Spleen (tissue), 11 donors: ENCODE results near the gene SURF2. TPM values are rescaled to one million over a fixed set of nuclear protein-coding genes. Genes with fewer than 3 reads are reported as not detected.

Experiments used
- DNase-seq: peaks from one replicate; pipeline ENCODE4 v3.0.0-alpha.2; 2020
- H3K27ac ChIP-seq, 8 donors: fragments of 200-600 bp; sonication (generic) in 7 of 8; 1 replicate in 4 of 8; 2 replicates in 4 of 8; pipeline versions ENCODE4 v1.5.0 to v1.8.0; 2016 to 2021; ENCODE audit warnings: inconsistent platforms in 4 of 8, mild to moderate bottlenecking in 4 of 8, moderate library complexity in 1 of 8
- H3K27me3 ChIP-seq, 7 donors: fragments of 200-600 bp; sonication (generic) in 6 of 7; replicated peaks in 1 of 7; 1 replicate in 4 of 7; 2 replicates in 3 of 7; pipeline versions ENCODE4 v1.5.0 to v1.8.0; 2016 to 2021; ENCODE audit warnings: inconsistent platforms in 3 of 7, mild to moderate bottlenecking in 1 of 7
- H3K36me3 ChIP-seq, 6 donors: fragments of 200-600 bp; sonication (generic) in 5 of 6; 1 replicate in 4 of 6; 2 replicates in 2 of 6; pipeline versions ENCODE4 v1.5.0 to v1.8.0; 2016 to 2021; ENCODE audit warnings: inconsistent platforms in 2 of 6
- H3K4me1 ChIP-seq, 6 donors: fragments of 200-600 bp; sonication (generic) in 5 of 6; 1 replicate in 3 of 6; 2 replicates in 3 of 6; pipeline versions ENCODE4 v1.5.0 to v1.8.0; 2016 to 2021; ENCODE audit warnings: inconsistent platforms in 3 of 6
- H3K4me3 ChIP-seq, 8 donors: fragments of 200-600 bp; sonication (generic) in 7 of 8; 1 replicate in 4 of 8; 2 replicates in 4 of 8; pipeline versions ENCODE4 v1.5.0 to v1.8.0; 2016 to 2021; ENCODE audit warnings: inconsistent platforms in 4 of 8, mild to moderate bottlenecking in 4 of 8, moderate library complexity in 2 of 8
- H3K9me3 ChIP-seq, 8 donors: fragments of 200-600 bp; sonication (generic) in 7 of 8; 1 replicate in 4 of 8; 2 replicates in 4 of 8; pipeline versions ENCODE4 v1.5.0 to v1.8.0; 2016 to 2021; ENCODE audit warnings: inconsistent platforms in 4 of 8
- POLR2A ChIP-seq, 3 donors: fragments of 450-650 bp; IDR thresholded peaks; one replicate each; pipeline ENCODE4 v1.5.1; 2017; ENCODE audit warnings: antibody characterized with exemption in 3 of 3, mild to moderate bottlenecking in 1 of 3
- POLR2AphosphoS5 ChIP-seq, 3 donors: sonication (generic); formaldehyde crosslinking; IDR thresholded peaks; one replicate each; pipeline ENCODE4 v1.5.1; 2017; ENCODE audit warnings: antibody characterized with exemption in 3 of 3
- WGBS, 5 donors: extraction: QIAGEN DNeasy Blood & Tissue Kit in 3 of 5; methylation state at CpG; one replicate each; pipeline versions ENCODE4 v1.1.5 to v1.1.7; 2013 to 2018; 5-methylcytosine and 5-hydroxymethylcytosine counted together
- intact Hi-C: fragments of 100-400 bp; cut with DNase I; formaldehyde crosslinking; loops from one replicate; pipeline ENCODE4 v1.15.0; 2023; ENCODE audit warnings: low total_unique reads
- polyA plus RNA-seq, 3 donors: library from polyadenylated mRNA; stranded (reverse); fragments of 200-250 nt; gene quantifications; one replicate each; pipeline ENCODE4 v1.2.1, GENCODE V29; 2013
- total RNA-seq, 7 donors: library from RNA; depleted of rRNA in 3 of 7; stranded (reverse); fragments of >200 nt in 3 of 7; fragmentation: NEBNext Ultra II Directional in 4 of 7; extraction: Animal tissue kit (Norgen Biotek cat#: 25700) in 4 of 7; gene quantifications; one replicate each; pipeline versions ENCODE4 v1.1.0 to v1.2.1, GENCODE V29; 2016 to 2021
- TF ChIP-seq, protein P1 (sequence below), 11 experiments: fragments of 200-600 bp in 7 of 11; fragments of 450-650 bp in 4 of 11; sonication (generic) in 4 of 11; IDR thresholded peaks in 8 of 11; conservative IDR thresholded peaks in 3 of 11; 1 replicate in 7 of 11; 2 replicates in 4 of 11; pipeline versions ENCODE4 v1.4.0 to v1.8.0; 2016 to 2021; ENCODE audit warnings: antibody characterized with exemption in 11 of 11, inconsistent platforms in 4 of 11, mild to moderate bottlenecking in 1 of 11
- donor health status: healthy with polysubstance abuse.
- donor health status: DM: no; HTN: no; CAD: no; lungs with moderate emphysema.
- donor health status: DM: no; HTN: no; CAD: no.
- donor health status: Bipolar disorder and iron deficiency.
- donor health status: healthy.
- donor health status: DM: no; HTN: no; CAD: no.
- donor health status: DM: yes; HTN: yes; CAD: no.

SURF2 gene
- total and polyA plus RNA-seq, 10 donors = 6.5 to 32.6 (median 13.9) TPM

DNA sequence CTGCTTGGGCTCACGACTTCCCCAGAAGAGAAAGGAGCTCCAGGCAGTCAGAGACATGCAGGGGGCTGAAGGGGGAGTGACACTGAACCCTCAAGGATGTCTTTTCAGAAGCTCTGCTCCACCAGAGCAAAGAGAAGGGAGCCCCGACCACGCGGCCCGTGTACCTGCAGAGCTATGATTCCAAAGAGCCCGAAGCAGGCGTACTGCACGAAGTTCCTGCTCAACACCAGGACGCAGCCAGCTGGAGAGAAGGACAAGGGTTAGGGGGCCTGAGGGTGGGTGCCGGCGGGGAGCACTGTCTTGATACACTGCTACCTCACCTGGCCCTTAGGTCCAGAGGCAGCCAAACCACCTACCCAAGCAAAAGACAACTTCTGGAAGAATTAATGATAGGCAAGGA is 10.1 kb downstream of the SURF2 start:
- intact Hi-C loops = no loop called here
- Histone ChIP-seq H3K27ac (no peak overlapping the region), H3K36me3 (peaks cover 0 to 99% (median 61%) of the 10 kb centered on the region in 6 donors), H3K27me3 (no peaks in the 10 kb centered on the region), H3K9me3 (no peaks in the 10 kb centered on the region), H3K4me1 (peaks cover 29 to 62% (median 48%) of the 10 kb centered on the region in 6 donors), H3K4me3 (no peak overlapping the region)
- DNase-seq = no peak
- 94 to 98% (median 97%) methylated on average over 11 of the region's 11 CpGs for WGBS, 5 donors
- TF ChIP-seq, protein P1, sequence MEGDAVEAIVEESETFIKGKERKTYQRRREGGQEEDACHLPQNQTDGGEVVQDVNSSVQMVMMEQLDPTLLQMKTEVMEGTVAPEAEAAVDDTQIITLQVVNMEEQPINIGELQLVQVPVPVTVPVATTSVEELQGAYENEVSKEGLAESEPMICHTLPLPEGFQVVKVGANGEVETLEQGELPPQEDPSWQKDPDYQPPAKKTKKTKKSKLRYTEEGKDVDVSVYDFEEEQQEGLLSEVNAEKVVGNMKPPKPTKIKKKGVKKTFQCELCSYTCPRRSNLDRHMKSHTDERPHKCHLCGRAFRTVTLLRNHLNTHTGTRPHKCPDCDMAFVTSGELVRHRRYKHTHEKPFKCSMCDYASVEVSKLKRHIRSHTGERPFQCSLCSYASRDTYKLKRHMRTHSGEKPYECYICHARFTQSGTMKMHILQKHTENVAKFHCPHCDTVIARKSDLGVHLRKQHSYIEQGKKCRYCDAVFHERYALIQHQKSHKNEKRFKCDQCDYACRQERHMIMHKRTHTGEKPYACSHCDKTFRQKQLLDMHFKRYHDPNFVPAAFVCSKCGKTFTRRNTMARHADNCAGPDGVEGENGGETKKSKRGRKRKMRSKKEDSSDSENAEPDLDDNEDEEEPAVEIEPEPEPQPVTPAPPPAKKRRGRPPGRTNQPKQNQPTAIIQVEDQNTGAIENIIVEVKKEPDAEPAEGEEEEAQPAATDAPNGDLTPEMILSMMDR (IDR thresholded peaks at IDR 0.05 in 8 of 11, conservative IDR thresholded peaks at IDR 0.05 in 3 of 11) = no peak
- no peak for TF ChIP-seq POLR2AphosphoS5 (IDR thresholded peaks at IDR 0.05)
- no peak for TF ChIP-seq POLR2A (IDR thresholded peaks at IDR 0.05)

DNA sequence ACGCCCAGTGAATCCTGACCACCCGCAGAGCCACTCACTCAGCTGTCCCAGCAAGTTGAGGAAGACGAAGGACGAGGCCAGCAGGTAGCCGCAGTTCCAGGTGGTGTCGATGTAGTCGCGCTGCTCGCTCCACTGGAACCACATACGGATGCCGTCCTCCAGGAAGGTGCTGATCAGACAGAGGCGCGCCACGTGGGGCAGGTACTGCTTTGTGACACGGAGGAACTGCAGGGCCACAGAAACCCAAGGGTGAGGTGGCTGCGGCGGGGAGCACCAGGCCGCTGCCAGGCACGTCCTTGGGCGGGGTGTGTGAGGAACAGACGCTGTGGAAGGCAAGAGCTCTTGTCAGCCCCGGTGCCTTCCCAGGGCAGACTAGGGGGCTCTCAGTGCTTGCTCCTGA is 10.9 kb downstream of the SURF2 start:
- TF ChIP-seq POLR2A (IDR thresholded peaks at IDR 0.05) (no peak), POLR2AphosphoS5 (IDR thresholded peaks at IDR 0.05) (no peak)
- TF ChIP-seq, protein P1 (IDR thresholded peaks at IDR 0.05 in 8 of 11, conservative IDR thresholded peaks at IDR 0.05 in 3 of 11) = no peak
- H3K27me3 ChIP-seq = no peaks in the 10 kb centered on the region
- DNase-seq = no peak
- peaks cover 37 to 69% (median 54%) of the 10 kb centered on the region in 6 donors for H3K4me1 ChIP-seq
- no peak overlapping the region for H3K27ac ChIP-seq
- H3K36me3 ChIP-seq = peaks cover 0 to 99% (median 54%) of the 10 kb centered on the region in 6 donors
- H3K9me3 ChIP-seq = no peaks in the 10 kb centered on the region
- WGBS, 5 donors = 89 to 95% (median 93%) methylated on average over 22 of the region's 22 CpGs
- H3K4me3 ChIP-seq = no peak overlapping the region
- intact Hi-C loops = no loop called here

DNA sequence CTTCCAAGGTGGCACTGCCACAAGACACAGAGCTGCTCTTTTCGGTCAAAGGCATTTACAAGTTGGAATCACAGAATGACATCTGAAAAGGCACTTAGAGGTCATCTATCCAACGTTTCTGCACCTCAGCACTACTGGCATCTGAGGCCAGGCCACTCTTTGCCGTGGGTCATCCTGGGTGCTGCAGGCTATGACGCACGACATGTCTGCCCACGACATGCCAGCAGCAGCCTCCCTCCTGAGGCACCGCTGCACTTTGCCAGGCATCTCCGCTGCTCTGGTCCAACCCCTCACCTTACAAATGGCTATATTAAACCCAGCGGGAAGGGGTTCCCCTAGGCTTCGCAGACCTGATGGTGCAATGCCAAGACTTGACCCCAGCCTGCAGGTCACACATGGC is 11.4 kb downstream of the SURF2 start:
- H3K27me3 ChIP-seq = no peaks in the 10 kb centered on the region

DNA sequence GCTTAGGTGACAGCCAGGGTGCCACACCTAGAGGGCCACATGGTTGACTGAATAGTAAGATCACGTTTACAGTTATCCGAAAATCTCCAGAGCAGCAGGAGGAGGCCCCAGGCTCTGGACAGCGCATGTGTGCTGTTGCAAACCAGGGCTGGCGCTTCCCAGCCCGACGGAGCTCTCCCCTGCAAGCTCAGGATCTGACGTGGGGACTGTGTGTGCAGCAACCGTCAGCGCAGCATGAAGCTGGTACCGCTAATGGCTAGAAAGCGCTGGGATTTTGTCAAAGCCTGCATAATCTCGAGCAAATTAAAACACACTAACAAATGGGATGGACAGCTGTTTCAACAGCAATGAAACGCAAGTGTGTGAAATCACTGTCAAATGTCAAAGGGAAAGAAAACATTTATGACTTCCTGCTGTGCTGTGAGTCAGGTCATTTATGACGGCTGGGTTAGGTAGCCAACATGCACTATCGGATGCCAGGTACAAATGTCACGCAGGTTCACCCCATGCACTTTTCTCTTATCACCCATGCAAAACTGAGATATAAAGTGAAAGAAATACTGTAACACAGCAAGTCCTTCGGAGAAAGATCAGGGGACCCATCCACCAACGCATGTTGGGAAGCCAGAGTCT is 12.0 kb downstream of the SURF2 start:
- 76 to 81% (median 78%) methylated on average over 18 of the region's 18 CpGs for WGBS, 5 donors
- no peak for DNase-seq
- Histone ChIP-seq H3K4me1 (peaks cover 46 to 81% (median 64%) of the 10 kb centered on the region in 6 donors), H3K27ac (peak overlapping the region in 4 of 8 donors; percentile 41 to 85 (median 83)), H3K4me3 (no peak overlapping the region), H3K36me3 (peaks cover 0 to 99% (median 47%) of the 10 kb centered on the region in 6 donors), H3K27me3 (no peaks in the 10 kb centered on the region), H3K9me3 (no peaks in the 10 kb centered on the region)
- TF ChIP-seq, protein P1 (IDR thresholded peaks at IDR 0.05 in 8 of 11, conservative IDR thresholded peaks at IDR 0.05 in 3 of 11) = no peak
- TF ChIP-seq POLR2AphosphoS5 (IDR thresholded peaks at IDR 0.05) = no peak
- TF ChIP-seq POLR2A (IDR thresholded peaks at IDR 0.05) = no peak
- intact Hi-C loops = no loop called here

More for the DNA sequence above, 11.4 kb downstream of the SURF2 start:
- TF ChIP-seq POLR2A (IDR thresholded peaks at IDR 0.05) = no peak
- TF ChIP-seq POLR2AphosphoS5 (IDR thresholded peaks at IDR 0.05) = peak in 1 of 3 donors; percentile 7
- intact Hi-C loops = no loop called here
- Histone ChIP-seq H3K4me1 (peaks cover 42 to 75% (median 58%) of the 10 kb centered on the region in 6 donors), H3K27ac (peak overlapping the region in 1 of 8 donors; percentile 16), H3K9me3 (no peaks in the 10 kb centered on the region), H3K4me3 (no peak overlapping the region), H3K36me3 (peaks cover 0 to 99% (median 50%) of the 10 kb centered on the region in 6 donors)
- 87 to 94% (median 89%) methylated on average over 10 of the region's 10 CpGs for WGBS, 5 donors
- DNase-seq = no peak
